Stimulated activated CD4-positive, alpha-beta T cell treated with anti-CD3 and anti-CD28 coated beads, TNF-alpha, amount 100 ng/mL, for 1 hour (primary cell): ENCODE data around the gene UBE3B.

ENCODE experiments used
- DNase-seq, 3 donors: peaks; one replicate each; pipeline ENCODE4 v3.0.0-alpha.2; 2020; ENCODE audit warnings: low read depth in 3 of 3, low spot score in 1 of 3

Gene UBE3B

GRCh38 chr12:109527489-109528123 lies 50.2 kb downstream of the UBE3B start:
- DNase-seq, result no peak

DNA sequence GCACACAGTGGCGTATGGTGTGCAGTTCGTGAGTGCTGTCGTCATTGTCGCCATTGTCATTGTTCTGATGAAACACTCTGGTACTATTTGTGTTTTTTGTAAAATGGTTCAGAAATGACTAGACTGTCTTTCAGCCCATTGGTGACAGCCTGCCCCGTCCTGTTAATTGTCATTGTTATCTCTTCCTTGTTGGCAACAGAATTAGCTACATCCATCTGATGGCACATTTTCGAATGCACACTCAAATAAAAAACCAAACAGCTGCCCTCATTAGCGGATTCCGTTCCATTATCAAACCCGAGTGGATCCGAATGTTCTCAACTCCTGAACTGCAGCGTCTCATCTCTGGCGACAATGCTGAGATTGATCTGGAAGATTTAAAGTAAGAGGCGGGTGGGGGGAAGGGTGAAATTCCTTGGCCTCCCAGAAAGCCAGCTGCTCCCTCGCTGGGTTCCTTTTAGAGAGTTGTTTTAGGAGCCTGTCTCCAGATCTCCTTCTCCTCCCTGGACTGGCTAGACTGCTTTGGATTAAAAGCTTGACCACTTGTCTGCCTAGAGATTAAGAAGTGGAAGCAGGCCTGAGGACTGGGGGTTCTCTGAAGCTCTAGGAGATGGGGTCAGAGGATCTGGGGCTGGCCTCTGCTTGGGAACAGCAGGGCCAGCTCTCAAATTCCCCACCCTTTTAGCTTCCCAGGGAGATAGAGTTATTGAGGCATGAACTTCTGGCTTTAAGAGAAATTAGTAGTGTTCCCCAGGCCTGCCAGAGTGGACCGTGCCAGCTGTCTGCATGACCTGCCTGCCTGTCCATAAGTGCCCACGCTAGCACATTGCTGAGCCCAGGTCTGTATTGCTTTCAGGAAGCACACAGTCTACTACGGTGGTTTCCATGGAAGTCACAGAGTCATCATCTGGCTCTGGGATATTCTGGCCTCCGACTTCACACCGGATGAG lies 52.5 kb downstream of the UBE3B start:
- DNase-seq, result no peak

DNA sequence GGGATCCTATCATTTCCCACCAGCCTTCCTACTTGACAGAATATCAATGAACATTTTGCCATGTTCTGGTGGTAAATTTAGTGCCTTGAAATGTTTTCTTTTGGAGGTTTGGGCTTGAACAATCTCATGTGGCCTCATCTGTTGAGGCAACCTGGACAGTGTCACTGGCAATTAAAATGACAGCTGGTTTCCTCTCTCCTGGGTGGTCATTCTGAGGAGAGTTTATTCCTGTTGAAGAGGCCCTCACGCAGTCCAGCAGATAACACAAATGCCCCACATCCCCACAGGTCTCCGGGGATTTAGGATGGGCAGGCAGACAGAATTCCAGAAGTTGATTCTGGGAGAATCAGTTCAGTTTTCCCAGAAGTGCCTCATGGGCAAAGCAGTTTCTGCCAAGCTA lies 54.0 kb downstream of the UBE3B start:
- DNase-seq, result no peak

GRCh38 chr12:109532721-109533486 lies 55.5 kb downstream of the UBE3B start:
- no peak for DNase-seq

DNA sequence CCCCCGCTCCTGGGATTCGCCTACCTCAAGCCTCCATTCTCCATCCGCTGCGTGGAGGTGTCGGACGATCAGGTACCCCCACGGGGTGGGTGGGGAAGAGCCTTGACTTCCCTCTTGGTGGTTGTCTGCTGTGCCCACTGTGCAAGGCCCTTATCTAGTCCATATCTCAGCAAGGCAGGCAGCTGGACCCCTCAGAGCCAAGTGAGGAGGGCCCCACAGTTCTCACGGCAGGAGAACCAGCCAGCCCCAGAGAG lies 56.0 kb downstream of the UBE3B start:
- no peak for DNase-seq

- no peak for DNase-seq
Observed at GRCh38 chr12:109534456-109534855, 57.0 kb downstream of the UBE3B start.

DNA sequence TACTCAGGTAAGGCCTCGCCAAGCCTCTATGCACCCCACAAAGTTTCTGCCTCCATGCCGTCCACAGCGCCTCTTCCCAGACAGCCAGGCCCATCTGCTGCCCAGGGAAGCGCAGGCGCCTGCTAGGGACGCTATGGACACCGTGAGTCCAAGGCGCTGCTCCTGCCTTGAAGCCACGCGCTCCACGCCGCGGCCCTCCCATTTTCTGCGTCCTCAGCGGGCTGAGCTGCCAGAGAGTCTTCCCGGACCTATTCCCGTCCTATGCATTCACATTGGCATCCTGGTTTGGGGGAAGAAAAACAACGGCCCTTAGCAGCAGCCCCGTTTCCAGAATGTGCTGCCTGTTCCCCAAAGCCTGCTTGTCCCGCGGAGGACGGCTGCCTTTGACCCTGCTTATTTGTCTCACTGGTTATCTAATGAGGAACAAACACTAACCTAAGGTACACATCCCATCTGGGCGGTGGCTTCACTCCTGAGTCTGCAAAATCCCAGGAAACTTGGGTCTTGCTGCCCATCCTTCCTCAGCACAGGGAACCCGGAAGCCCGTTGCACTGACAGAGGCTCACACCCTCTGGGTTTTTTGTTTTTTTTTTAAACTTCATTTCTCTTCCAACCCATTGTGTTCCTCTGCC lies 57.9 kb downstream of the UBE3B start:
- no peak for DNase-seq

DNA sequence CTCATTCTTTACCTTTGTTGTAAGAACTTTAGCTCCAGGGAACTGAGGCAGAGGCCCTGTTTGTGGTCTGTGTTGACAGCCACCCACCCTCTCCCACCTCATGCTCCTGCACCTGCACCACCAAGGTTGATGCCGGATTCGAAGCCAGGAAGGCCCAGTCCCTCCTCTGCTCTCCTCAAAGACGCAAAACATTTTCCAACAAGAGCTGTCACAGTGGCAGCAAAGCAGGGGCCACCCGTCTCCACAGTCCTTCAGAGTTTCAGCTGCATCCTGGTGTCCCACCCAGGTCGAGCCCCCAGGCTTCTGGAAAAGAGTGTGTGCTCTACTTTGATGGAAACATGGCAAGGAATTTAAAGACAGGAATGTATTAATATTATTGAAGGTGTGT lies 58.4 kb downstream of the UBE3B start:
- no peak for DNase-seq

- DNase-seq, result no peak
Observed at GRCh38 chr12:109537136-109537535, 59.7 kb downstream of the UBE3B start.

DNA sequence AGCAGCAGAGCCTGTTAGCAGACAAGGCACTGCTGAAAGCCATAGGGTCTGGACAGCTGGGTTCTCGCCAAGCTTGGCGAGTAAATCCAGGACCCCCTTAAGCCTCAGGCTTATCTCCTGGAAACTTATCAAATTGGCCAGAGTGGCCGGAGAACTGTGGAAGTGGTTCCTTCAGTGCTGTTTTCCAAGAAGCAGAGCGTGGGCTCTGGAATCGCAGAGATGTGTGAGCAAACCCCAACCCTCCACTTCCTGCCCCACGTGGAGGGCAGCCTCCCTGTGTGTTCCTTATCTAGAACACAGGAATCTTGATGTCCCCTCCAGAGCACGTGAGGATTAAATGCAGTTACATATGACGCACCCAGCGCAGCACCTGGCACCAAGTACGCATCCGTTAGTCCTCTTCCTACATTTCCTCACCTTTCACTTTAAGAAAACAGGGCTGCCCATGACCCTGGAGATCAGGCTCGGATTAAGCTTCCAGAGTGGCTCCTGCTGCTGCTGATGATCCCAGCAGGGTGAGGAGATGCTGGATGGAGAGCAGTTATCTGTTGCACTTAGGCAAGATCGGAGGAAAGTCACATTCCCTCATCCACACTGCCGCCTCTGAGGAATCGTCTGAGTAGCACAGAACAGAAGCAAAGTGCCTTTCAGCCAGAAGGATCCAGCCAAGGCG lies 60.9 kb downstream of the UBE3B start:
- DNase-seq, result no peak

GRCh38 chr12:109539508-109539907 lies 62.1 kb downstream of the UBE3B start:
- DNase-seq, result no peak

DNA sequence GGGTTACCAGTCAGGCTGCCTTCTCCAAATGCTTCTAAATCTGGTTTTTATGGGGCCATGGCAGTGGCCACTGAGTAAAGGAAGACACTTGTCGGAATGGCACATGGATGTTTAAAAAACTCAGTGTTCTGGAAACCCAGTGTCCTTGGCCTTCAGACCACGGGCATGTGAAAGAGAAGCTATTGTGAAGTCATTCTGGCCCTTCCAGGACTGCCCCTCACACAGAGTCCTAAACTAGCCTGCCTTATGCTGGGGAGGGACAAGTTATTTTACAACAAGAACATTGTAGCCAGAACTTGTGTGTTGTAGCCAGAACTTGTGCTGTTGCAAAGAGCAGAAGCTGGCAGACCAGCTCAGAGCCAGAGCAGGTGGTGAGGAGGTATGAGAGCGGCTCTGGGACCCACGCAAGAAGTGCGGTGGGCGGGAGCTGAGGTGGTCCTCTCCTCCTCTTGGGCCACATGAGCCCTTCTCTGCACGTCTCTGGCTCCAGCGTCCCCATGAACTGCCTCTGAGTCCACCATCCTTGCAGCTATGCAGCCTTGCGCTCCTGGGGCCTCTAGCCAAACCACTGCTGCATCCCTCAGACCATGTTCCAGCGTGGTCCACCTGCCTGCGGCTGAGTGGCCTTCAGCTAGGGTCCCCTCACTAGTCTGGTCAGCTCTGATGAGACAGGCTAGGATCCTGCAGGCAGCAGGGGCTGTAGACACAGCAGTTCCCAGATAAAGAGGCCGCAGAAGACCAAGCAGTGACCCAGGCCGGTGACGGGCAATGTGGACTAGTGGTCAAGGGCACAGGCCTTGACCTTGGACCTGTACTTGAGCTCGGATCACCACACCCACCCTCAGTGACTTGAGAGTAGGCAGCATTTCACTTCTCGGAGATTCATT lies 63.3 kb downstream of the UBE3B start:
- DNase-seq, result no peak

DNA sequence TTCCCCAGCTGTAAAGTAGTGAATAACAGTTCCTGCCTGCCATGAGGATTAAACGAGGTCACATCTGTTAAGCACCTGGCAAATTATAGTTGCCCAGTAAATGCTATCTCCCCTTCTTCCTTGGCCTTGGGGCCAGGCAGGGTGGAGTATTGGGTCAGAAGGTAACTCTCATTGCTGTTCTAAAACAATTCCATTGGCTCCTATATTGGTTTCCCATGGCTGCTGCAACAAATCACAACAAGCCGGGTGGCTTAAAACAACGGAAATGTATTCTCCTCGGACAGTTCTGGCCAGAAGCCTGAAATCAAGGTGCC lies 63.9 kb downstream of the UBE3B start:
- no peak for DNase-seq

DNA sequence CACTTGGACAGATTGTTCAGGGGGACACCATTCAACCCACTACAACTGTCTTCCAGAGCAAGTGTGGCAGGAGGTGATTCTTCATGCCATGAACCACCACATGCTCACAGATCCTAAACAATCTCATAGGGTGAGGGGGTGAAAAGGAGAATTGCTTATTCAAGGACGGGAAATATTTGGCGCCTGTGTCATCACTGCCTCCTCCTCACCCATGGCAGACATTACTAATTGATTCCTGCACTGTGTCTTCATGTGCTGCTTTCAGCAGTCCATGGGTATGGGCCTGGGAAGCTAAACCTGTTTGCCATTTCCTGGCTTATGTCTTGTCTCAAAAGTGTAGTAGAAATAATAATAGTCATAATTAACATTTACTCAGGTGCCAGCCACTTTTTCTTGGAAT lies 64.6 kb downstream of the UBE3B start:
- no peak for DNase-seq

DNA sequence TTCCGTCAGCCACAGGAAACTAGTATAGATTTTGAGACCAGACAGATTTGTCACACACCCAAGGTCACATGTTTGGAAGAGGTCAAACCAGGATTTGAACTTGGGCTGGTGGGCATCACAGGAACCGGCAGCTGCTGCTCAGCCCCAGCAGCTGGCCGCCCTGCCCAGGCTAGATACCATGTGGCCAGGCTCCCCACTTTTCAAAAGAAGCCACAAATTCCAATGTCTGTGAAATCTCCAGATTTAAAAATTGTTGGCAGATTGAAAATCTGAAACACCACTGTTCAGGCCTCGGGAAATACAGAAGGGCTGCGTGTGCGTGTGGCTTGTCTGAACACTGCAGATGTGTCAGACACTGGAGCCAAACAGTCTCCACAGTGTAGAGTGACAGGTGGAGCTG lies 65.4 kb downstream of the UBE3B start:
- DNase-seq, result no peak

DNA sequence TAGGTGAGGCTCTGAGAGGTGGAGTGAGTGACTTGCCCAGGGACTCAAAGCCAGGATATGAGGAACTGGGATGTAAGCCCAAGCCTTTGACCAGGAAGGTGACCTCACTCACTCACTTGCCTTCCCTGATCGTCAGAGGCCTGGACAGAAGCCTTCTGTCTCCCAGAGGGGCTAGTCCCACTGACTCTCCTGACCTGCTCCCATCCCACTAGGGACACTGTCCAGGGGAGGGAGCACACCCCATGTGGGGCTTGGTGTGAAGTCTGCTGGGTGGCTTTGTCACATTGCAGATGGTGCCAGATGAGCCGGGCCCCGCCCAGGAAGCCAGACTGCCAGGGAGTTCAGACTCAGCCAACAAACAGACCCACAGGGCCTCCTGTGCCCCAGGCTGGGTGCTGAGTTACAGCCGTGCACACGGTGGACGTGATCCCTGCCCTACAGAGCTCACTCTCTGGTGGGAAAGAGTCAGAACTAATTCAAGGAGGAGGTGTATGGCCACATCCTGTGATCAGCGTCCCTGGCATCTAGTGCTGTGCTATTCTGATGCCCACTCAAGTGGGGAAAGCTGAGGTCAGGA lies 67.6 kb downstream of the UBE3B start:
- DNase-seq, result no peak

GRCh38 chr12:109545826-109546225 lies 68.4 kb downstream of the UBE3B start:
- no peak for DNase-seq

DNA sequence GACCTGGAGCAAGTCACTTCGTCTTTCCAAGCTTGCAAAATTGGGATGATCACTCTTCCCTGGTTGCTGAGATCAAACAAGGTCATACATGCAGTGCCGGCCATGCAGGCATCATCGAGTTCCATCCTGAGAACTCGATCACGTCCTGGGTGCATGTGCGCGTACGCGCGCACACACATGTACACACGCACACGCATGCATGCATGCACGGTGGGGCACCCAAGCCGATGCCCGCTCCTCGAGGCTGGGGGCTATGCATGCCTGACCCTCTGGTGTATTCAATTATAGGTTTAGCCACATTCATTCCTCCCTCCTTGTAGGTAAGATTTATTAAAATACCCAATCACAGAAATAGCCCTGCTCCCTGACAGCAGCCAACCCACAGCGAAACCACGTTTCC lies 69.9 kb downstream of the UBE3B start:
- no peak for DNase-seq

DNA sequence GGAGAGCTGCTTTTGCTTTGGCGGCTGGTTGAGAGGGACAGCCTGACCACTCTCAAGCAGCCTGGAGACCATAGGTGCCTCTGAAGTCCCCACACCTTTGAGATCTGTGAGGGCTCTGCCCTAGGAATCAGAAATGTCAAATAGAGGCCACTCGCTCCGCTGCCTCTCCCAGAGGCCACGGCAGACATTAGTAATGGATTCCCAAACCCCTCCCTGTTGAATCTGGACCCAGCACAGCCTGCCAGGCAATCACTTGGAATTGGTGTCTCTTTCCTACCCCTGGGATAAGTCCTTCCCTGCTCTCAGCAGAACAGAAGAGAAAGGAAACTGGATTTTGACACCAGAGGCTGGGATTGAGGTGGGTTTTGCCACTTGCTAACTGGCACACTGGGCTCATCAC lies 70.8 kb downstream of the UBE3B start:
- no peak for DNase-seq
